Measurements from ENCODE around the gene SLC4A2.

GRCh38 chr7:151122276-151122675 lies 62.9 kb downstream of the SLC4A2 start:
- TF ChIP-seq ARNTL (CRISPR knock-in tag; IDR thresholded peaks at IDR 0.05; ENCODE audit: borderline replicate concordance, low read depth), result no peak
- no peak for TF ChIP-seq CSDC2 (CRISPR knock-in tag; IDR thresholded peaks at IDR 0.05)
- no peak for TF ChIP-seq ZFP3 (CRISPR knock-in tag; IDR thresholded peaks at IDR 0.05)
- TF ChIP-seq ZFP30 (CRISPR knock-in tag; IDR thresholded peaks at IDR 0.05), result no peak
- TF ChIP-seq ZNF565 (CRISPR knock-in tag; conservative IDR thresholded peaks at IDR 0.05; ENCODE audit: low read depth), result no peak
- TF ChIP-seq PATZ1 (CRISPR knock-in tag; IDR thresholded peaks at IDR 0.05; ENCODE audit: borderline replicate concordance), result no peak
- no peak for TF ChIP-seq BACH2 (CRISPR knock-in tag; IDR thresholded peaks at IDR 0.05; ENCODE audit: borderline replicate concordance)
- TF ChIP-seq OSR1 (CRISPR knock-in tag; IDR thresholded peaks at IDR 0.05), result no peak
- TF ChIP-seq, protein P1, sequence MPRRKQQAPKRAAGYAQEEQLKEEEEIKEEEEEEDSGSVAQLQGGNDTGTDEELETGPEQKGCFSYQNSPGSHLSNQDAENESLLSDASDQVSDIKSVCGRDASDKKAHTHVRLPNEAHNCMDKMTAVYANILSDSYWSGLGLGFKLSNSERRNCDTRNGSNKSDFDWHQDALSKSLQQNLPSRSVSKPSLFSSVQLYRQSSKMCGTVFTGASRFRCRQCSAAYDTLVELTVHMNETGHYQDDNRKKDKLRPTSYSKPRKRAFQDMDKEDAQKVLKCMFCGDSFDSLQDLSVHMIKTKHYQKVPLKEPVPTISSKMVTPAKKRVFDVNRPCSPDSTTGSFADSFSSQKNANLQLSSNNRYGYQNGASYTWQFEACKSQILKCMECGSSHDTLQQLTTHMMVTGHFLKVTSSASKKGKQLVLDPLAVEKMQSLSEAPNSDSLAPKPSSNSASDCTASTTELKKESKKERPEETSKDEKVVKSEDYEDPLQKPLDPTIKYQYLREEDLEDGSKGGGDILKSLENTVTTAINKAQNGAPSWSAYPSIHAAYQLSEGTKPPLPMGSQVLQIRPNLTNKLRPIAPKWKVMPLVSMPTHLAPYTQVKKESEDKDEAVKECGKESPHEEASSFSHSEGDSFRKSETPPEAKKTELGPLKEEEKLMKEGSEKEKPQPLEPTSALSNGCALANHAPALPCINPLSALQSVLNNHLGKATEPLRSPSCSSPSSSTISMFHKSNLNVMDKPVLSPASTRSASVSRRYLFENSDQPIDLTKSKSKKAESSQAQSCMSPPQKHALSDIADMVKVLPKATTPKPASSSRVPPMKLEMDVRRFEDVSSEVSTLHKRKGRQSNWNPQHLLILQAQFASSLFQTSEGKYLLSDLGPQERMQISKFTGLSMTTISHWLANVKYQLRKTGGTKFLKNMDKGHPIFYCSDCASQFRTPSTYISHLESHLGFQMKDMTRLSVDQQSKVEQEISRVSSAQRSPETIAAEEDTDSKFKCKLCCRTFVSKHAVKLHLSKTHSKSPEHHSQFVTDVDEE (CRISPR knock-in tag; IDR thresholded peaks at IDR 0.05), result no peak
- TF ChIP-seq ZNF8 (CRISPR knock-in tag; IDR thresholded peaks at IDR 0.05), result no peak
- TF ChIP-seq ZC3H10 (CRISPR knock-in tag; IDR thresholded peaks at IDR 0.05), result no peak
- no peak for TF ChIP-seq TCF4 (CRISPR knock-in tag; IDR thresholded peaks at IDR 0.05; ENCODE audit: borderline replicate concordance)
